Hepatocyte (in vitro differentiated cells): ENCODE measurements around the gene CSF1R.

Source experiments
- CTCF ChIP-seq: fragments of 200-600 bp; sonication (generic); IDR thresholded peaks from 2 replicates; pipeline ENCODE4 v1.5.1; 2016; ENCODE audit warnings: antibody characterized with exemption, mild to moderate bottlenecking; ENCODE audit not compliant: poor library complexity
- EZH2 ChIP-seq: fragments of 200-600 bp; sonication (generic); IDR thresholded peaks from 2 replicates; pipeline ENCODE4 v1.6.1; 2016; ENCODE audit warnings: antibody characterized with exemption, mild to moderate bottlenecking, borderline replicate concordance

GRCh38 chr5:150066436-150066835, 19.9 kb downstream of the CSF1R start:
- TF ChIP-seq EZH2 (no peak), CTCF (no peak)
